GM18499 (cell line): ENCODE data around the gene ZNF92.
"Not testable (repeated sequence)": the region's sequence is repeated elsewhere in the genome, so short reads cannot be mapped to it uniquely, and the experiment has no call there.

ENCODE experiments used
- ATAC-seq: cut with Tn5 transposase; IDR thresholded peaks from one replicate; pipeline ENCODE4 v1.9.1; 2021; ENCODE audit warnings: moderate number of reproducible peaks; ENCODE audit not compliant: insufficient read depth, unreplicated experiment

Gene ZNF92

GRCh38 chr7:65422670-65423069 lies 49.0 kb downstream of the ZNF92 start:
- ATAC-seq: no peak

- not testable (repeated sequence) for ATAC-seq
Observed at GRCh38 chr7:65423286-65423685, 49.6 kb downstream of the ZNF92 start.

- no peak for ATAC-seq
Observed at GRCh38 chr7:65429642-65430343, 56.1 kb downstream of the ZNF92 start.

- no peak for ATAC-seq
Observed at GRCh38 chr7:65430344-65431186, 56.9 kb downstream of the ZNF92 start.

GRCh38 chr7:65434307-65434706 lies 60.7 kb downstream of the ZNF92 start:
- ATAC-seq: no peak

- ATAC-seq: no peak
Observed at GRCh38 chr7:65436163-65436562, 62.5 kb downstream of the ZNF92 start.

- ATAC-seq: no peak
Observed at GRCh38 chr7:65438598-65438997, 64.9 kb downstream of the ZNF92 start.

- ATAC-seq: no peak
Observed at GRCh38 chr7:65441010-65441409, 67.4 kb downstream of the ZNF92 start.

GRCh38 chr7:65444205-65444842 lies 70.7 kb downstream of the ZNF92 start:
- no peak for ATAC-seq

- no peak for ATAC-seq
Observed at GRCh38 chr7:65444899-65445823, 71.5 kb downstream of the ZNF92 start.

GRCh38 chr7:65447041-65447440 lies 73.4 kb downstream of the ZNF92 start:
- ATAC-seq: not testable (repeated sequence)

GRCh38 chr7:65448816-65449504 lies 75.3 kb downstream of the ZNF92 start:
- ATAC-seq: no peak

- no peak for ATAC-seq
Observed at GRCh38 chr7:65449505-65449852, 75.8 kb downstream of the ZNF92 start.
